Spleen (tissue), 7 donors: ENCODE measurements around the gene HHLA2.

Experiments
- CTCF ChIP-seq, 11 experiments: fragments of 200-600 bp in 7 of 11; fragments of 450-650 bp in 4 of 11; sonication (generic) in 4 of 11; IDR thresholded peaks in 8 of 11; conservative IDR thresholded peaks in 3 of 11; 1 replicate in 7 of 11; 2 replicates in 4 of 11; pipeline versions ENCODE4 v1.4.0 to v1.8.0; 2016 to 2021; ENCODE audit warnings: antibody characterized with exemption in 11 of 11, inconsistent platforms in 4 of 11, mild to moderate bottlenecking in 1 of 11
- POLR2A ChIP-seq, 3 donors: fragments of 450-650 bp; IDR thresholded peaks; one replicate each; pipeline ENCODE4 v1.5.1; 2017; ENCODE audit warnings: antibody characterized with exemption in 3 of 3, mild to moderate bottlenecking in 1 of 3
- POLR2AphosphoS5 ChIP-seq, 3 donors: sonication (generic); formaldehyde crosslinking; IDR thresholded peaks; one replicate each; pipeline ENCODE4 v1.5.1; 2017; ENCODE audit warnings: antibody characterized with exemption in 3 of 3
- donor health status: DM: no; HTN: no; CAD: no; lungs with moderate emphysema.
- donor health status: DM: no; HTN: no; CAD: no.
- donor health status: DM: no; HTN: no; CAD: no.

- TF ChIP-seq POLR2A (IDR thresholded peaks at IDR 0.05) (no peak), POLR2AphosphoS5 (IDR thresholded peaks at IDR 0.05) (no peak), CTCF (IDR thresholded peaks at IDR 0.05 in 8 of 11, conservative IDR thresholded peaks at IDR 0.05 in 3 of 11) (no peak)
Measured at GRCh38 chr3:108300103-108300849, 3.9 kb downstream of the HHLA2 start.
